Keratinocyte (primary cell): ENCODE data around the gene TPBGL. TPM values are rescaled to one million over a fixed set of nuclear protein-coding genes. Genes with fewer than 3 reads are reported as not detected.
A peak's percentile ranks its signal among the peaks of the same experiment; 100 is the strongest.

Experiments
- DNase-seq: peaks from one replicate; pipeline ENCODE4 v3.0.0-alpha.2; 2011; ENCODE audit warnings: low read depth, missing footprints, low spot score
- FAIRE-seq: peaks from 2 replicates; lab custom pipeline; 2011; peaks lifted over from hg19 to GRCh38; lab: Jason Lieb, UNC
- H2AFZ ChIP-seq: 2 replicates; pipeline ENCODE4 v1.6.0; 2012; ENCODE audit warnings: low read length, control low read depth, inconsistent platforms; ENCODE audit not compliant: control insufficient read depth
- H3K27ac ChIP-seq: 2 replicates; pipeline ENCODE4 v1.5.1; 2011; ENCODE audit warnings: low read length; ENCODE audit not compliant: control insufficient read depth, insufficient read depth
- H3K27me3 ChIP-seq: 3 replicates; pipeline ENCODE4 v1.6.0; 2011; ENCODE audit warnings: low read length; ENCODE audit not compliant: control insufficient read depth, insufficient read depth; ENCODE audit errors: extremely low read depth
- H3K36me3 ChIP-seq, 2 experiments: 2 replicates in 1 of 2; 3 replicates in 1 of 2; pipeline ENCODE4 v1.5.1; 2011; ENCODE audit warnings: low read length in 2 of 2, mild to moderate bottlenecking in 1 of 2; ENCODE audit not compliant: control insufficient read depth in 2 of 2, insufficient read depth in 2 of 2; ENCODE audit errors: extremely low read depth in 1 of 2
- H3K4me1 ChIP-seq: 3 replicates; pipeline ENCODE4 v1.5.1; 2011; ENCODE audit warnings: low read length; ENCODE audit not compliant: control insufficient read depth, insufficient read depth; ENCODE audit errors: extremely low read depth
- H3K4me2 ChIP-seq: 3 replicates; pipeline ENCODE4 v1.6.0; 2011; ENCODE audit warnings: low read depth, low read length; ENCODE audit not compliant: control insufficient read depth, insufficient read depth; ENCODE audit errors: extremely low read depth
- H3K4me3 ChIP-seq, 3 experiments: fragments of 200-600 bp in 1 of 3; sonication (generic) in 1 of 3; 2 replicates in 2 of 3; 3 replicates in 1 of 3; pipeline ENCODE4 v1.5.1; 2011 to 2016; ENCODE audit warnings: low read length in 3 of 3, mild to moderate bottlenecking in 3 of 3, control low read depth in 2 of 3, inconsistent platforms in 1 of 3, low read depth in 1 of 3, mixed read lengths in 1 of 3, mixed run types in 1 of 3, moderate library complexity in 1 of 3; ENCODE audit not compliant: control insufficient read depth in 2 of 3, insufficient read depth in 2 of 3; ENCODE audit errors: extremely low read depth in 1 of 3
- H3K79me2 ChIP-seq: 2 replicates; pipeline ENCODE4 v1.6.0; 2012; ENCODE audit warnings: low read length; ENCODE audit not compliant: control insufficient read depth, insufficient read depth
- H3K9ac ChIP-seq: 3 replicates; pipeline ENCODE4 v1.6.0; 2011; ENCODE audit warnings: low read length; ENCODE audit not compliant: control insufficient read depth, insufficient read depth; ENCODE audit errors: extremely low read depth
- H3K9me1 ChIP-seq: 3 replicates; pipeline ENCODE4 v1.6.0; 2011; ENCODE audit warnings: low read length; ENCODE audit not compliant: control insufficient read depth, insufficient read depth; ENCODE audit errors: extremely low read depth
- H3K9me3 ChIP-seq: 2 replicates; pipeline ENCODE4 v1.5.1; 2012; ENCODE audit warnings: low read depth, low read length; ENCODE audit not compliant: control insufficient read depth
- H4K20me1 ChIP-seq: 3 replicates; pipeline ENCODE4 v1.6.0; 2011; ENCODE audit warnings: low read length; ENCODE audit not compliant: control insufficient read depth, insufficient read depth; ENCODE audit errors: extremely low read depth
- CTCF ChIP-seq, 3 experiments: IDR thresholded peaks in 1 of 3; conservative IDR thresholded peaks in 1 of 3; optimal IDR thresholded peaks in 1 of 3; 2 replicates in 2 of 3; 3 replicates in 1 of 3; pipeline versions ENCODE3 to v1.5.1; 2011; ENCODE audit warnings: low read length in 3 of 3, mild to moderate bottlenecking in 3 of 3, moderate library complexity in 2 of 3, control low read depth in 1 of 3, inconsistent platforms in 1 of 3; ENCODE audit not compliant: insufficient read depth in 2 of 3; ENCODE audit errors: extremely low read depth in 1 of 3
- EZH2 ChIP-seq: IDR thresholded peaks from one replicate; pipeline ENCODE4 v1.6.1; 2012; ENCODE audit warnings: inconsistent platforms, mild to moderate bottlenecking, low read length, moderate library complexity
- dilution Hi-C: fragments of 300-500 bp; cut with MboI; formaldehyde crosslinking; loops from one replicate; pipeline ENCODE4 v1.7.0; 2020; ENCODE audit warnings: low sequenced_read_pairs; ENCODE audit not compliant: extremely low pct_ligation_motif_present
- polyA minus RNA-seq, 3 experiments: library from RNA; depleted of rRNA, polyadenylated mRNA; stranded (reverse); fragments of >200 nt; gene quantifications; 1 replicate in 1 of 3; 2 replicates in 1 of 3; 3 replicates in 1 of 3; pipeline ENCODE4 v1.2.3, GENCODE V29; 2011
- polyA plus RNA-seq, 5 experiments: library from polyadenylated mRNA; depleted of rRNA in 3 of 5; stranded (reverse) in 3 of 5; stranded (forward) in 1 of 5; unstranded in 1 of 5; fragments of >200 nt; gene quantifications; 1 replicate in 1 of 5; 2 replicates in 3 of 5; 3 replicates in 1 of 5; pipeline versions ENCODE4 v1.2.1 to v1.2.3, GENCODE V29; 2011 to 2012; ENCODE audit warnings: missing spikeins in 2 of 5, low read depth in 1 of 5, low replicate concordance in 1 of 5

The TPBGL gene, protein sequence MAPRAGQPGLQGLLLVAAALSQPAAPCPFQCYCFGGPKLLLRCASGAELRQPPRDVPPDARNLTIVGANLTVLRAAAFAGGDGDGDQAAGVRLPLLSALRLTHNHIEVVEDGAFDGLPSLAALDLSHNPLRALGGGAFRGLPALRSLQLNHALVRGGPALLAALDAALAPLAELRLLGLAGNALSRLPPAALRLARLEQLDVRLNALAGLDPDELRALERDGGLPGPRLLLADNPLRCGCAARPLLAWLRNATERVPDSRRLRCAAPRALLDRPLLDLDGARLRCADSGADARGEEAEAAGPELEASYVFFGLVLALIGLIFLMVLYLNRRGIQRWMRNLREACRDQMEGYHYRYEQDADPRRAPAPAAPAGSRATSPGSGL
- polyA plus RNA-seq, result not detected in 3 replicates
- not detected for polyA plus RNA-seq (2011; ENCODE audit: low read depth)
- not detected in 2 replicates for polyA plus RNA-seq (2011; cell fraction: cytosol; rRNA removed)
- polyA plus RNA-seq (2011; cell fraction: nucleus; rRNA removed), result not detected in 2 replicates
- polyA plus RNA-seq (2012; ENCODE audit: low replicate concordance), result not detected in 2 replicates
- not detected in 3 replicates for polyA minus RNA-seq
- polyA minus RNA-seq (2011; cell fraction: cytosol; rRNA and poly(A)+ RNA removed), result not detected
- polyA minus RNA-seq (2011; cell fraction: nucleus; rRNA and poly(A)+ RNA removed), result not detected in 2 replicates

GRCh38 chr11:75240311-75241035, at the start of gene TPBGL:
TSS of gene TPBGL (plus strand) at chr11:75240774. CDS start at chr11:75241050, 276 bp downstream.
- no peaks in the 10 kb centered on the region for H3K9me3 ChIP-seq
- no peak within 1 kb of the TSS for H3K27ac ChIP-seq

GRCh38 chr11:75191330-75191717, 49.2 kb upstream of the TPBGL start:
- H3K4me2 ChIP-seq, result no peak overlapping the region
- H3K36me3 ChIP-seq, result no peaks in the 10 kb centered on the region
- no peaks in the 10 kb centered on the region for H3K9me1 ChIP-seq
- no peak overlapping the region for H2AFZ ChIP-seq
- H3K27me3 ChIP-seq, result peaks cover 37% of the 10 kb centered on the region
- dilution Hi-C loops, result no loop called here
- no peaks in the 10 kb centered on the region for H3K4me1 ChIP-seq
- H3K9ac ChIP-seq, result no peak overlapping the region
- no peaks in the 10 kb centered on the region for H4K20me1 ChIP-seq
- no peak overlapping the region for H3K4me3 ChIP-seq
- H3K79me2 ChIP-seq, result no peaks in the 10 kb centered on the region
- no peak overlapping the region for H3K27ac ChIP-seq
- DNase-seq (no peak), FAIRE-seq (no peak)
- no peak for TF ChIP-seq EZH2
- H3K9me3 ChIP-seq, result no peaks in the 10 kb centered on the region

More at GRCh38 chr11:75240311-75241035, at the start of gene TPBGL:
- Histone ChIP-seq H2AFZ (peak within 1 kb of the TSS; percentile 62), H3K36me3 (no peaks in the 10 kb centered on the region), H4K20me1 (no peaks in the 10 kb centered on the region), H3K4me2 (peak within 1 kb of the TSS; percentile 58), H3K27me3 (peaks cover 50% of the 10 kb centered on the region), H3K9ac (no peak within 1 kb of the TSS), H3K9me1 (no peaks in the 10 kb centered on the region), H3K4me1 (no peaks in the 10 kb centered on the region), H3K4me3 (peak within 1 kb of the TSS in 2 of 3 experiments; percentile 10 to 38), H3K79me2 (no peaks in the 10 kb centered on the region)
- no peak for DNase-seq
- dilution Hi-C loops, result no loop called here
- FAIRE-seq, result no peak
- peak; percentile 68 for TF ChIP-seq EZH2
- TF ChIP-seq CTCF (optimal IDR thresholded peaks at IDR 0.05 in 1 of 3, IDR thresholded peaks at IDR 0.05 in 1 of 3, conservative IDR thresholded peaks at IDR 0.05 in 1 of 3; ENCODE audit: extremely low read depth in 1 of 3, insufficient read depth in 2 of 3, low read length in 3 of 3), result no peak
